Mesodermal cell (in vitro differentiated cells): ENCODE results near the gene HECW1.

Experiments
- H3K27ac ChIP-seq: 2 replicates; pipeline ENCODE4 v1.7.0; 2013; ENCODE audit warnings: mild to moderate bottlenecking, low read depth, low read length, moderate library complexity; ENCODE audit not compliant: severe bottlenecking
- H3K36me3 ChIP-seq: 2 replicates; pipeline ENCODE4 v1.7.1; 2013; ENCODE audit warnings: mild to moderate bottlenecking, low read length, moderate library complexity; ENCODE audit not compliant: control insufficient read depth, insufficient read depth
- H3K4me1 ChIP-seq: one replicate; pipeline ENCODE4 v1.7.1; 2013; ENCODE audit warnings: mild to moderate bottlenecking, low read length; ENCODE audit not compliant: insufficient read depth, control insufficient read depth, poor library complexity, severe bottlenecking
- H3K4me3 ChIP-seq: 2 replicates; pipeline ENCODE4 v1.7.0; 2013; ENCODE audit warnings: low read length, control low read depth, mild to moderate bottlenecking; ENCODE audit not compliant: insufficient read depth, poor library complexity, severe bottlenecking; ENCODE audit errors: extremely low read depth
- H3K9me3 ChIP-seq: 2 replicates; pipeline ENCODE4 v1.7.1; 2013; ENCODE audit warnings: mild to moderate bottlenecking, low read length, moderate library complexity; ENCODE audit not compliant: control insufficient read depth
- WGBS, 2 experiments: methylation state at CpG; one replicate each; pipeline ENCODE4 v1.1.5; 2013; ENCODE audit warnings: missing lambda C conversion rate in 2 of 2; ENCODE audit not compliant: insufficient coverage in 2 of 2; 5-methylcytosine and 5-hydroxymethylcytosine counted together

The HECW1 gene

DNA sequence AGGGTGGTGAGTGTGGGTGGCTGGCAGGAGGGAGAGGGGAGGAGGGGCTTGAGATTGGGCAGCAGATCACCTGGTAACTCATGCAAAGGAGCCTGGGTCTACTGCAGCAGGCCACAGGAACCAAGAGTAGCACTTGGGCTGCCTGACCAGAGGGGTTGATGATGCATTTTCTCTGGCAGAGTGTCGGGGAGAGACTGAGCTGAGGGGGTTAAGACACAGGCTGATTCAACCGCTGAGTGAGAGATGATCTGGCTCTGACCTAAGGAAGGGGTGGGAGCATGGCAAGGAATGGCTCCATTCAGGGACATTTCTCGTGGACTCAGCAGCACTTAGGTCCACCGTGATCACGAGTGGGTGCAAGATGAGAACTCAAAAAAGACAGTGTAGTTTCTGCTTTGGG is 355.0 kb downstream of the HECW1 start:
- H3K4me3 ChIP-seq, result no peak overlapping the region
- WGBS, 2 experiments, result 92 to 94% methylated on average over 5 of the region's 5 CpGs
- peaks cover 11% of the 10 kb centered on the region for H3K4me1 ChIP-seq
- H3K9me3 ChIP-seq, result no peaks in the 10 kb centered on the region
- no peak overlapping the region for H3K27ac ChIP-seq
- H3K36me3 ChIP-seq, result no peaks in the 10 kb centered on the region

DNA sequence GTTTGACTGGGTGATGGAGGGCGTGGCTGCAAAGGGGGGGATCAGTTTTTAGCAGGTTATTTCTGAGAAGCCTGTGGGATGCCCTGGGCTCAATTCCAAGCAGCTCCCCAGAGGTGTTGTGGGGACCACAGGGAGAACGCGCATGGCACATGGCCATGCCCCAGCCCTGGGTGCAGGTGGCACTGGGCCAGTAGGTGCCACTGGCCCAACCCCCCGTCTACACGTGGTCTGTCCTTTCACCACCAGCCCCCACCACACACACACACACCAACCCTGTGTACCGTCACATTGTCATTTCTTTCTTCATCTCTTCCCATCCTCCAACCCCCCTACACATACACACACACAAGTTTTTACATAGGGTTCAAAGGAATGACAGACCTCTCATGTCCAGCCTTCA is 355.4 kb downstream of the HECW1 start:
- H3K36me3 ChIP-seq, result no peaks in the 10 kb centered on the region
- no peak overlapping the region for H3K4me3 ChIP-seq
- WGBS, 2 experiments, result 80 to 89% methylated on average over 5 to 6 of the region's 6 CpGs
- no peak overlapping the region for H3K27ac ChIP-seq
- H3K9me3 ChIP-seq, result no peaks in the 10 kb centered on the region
- peaks cover 11% of the 10 kb centered on the region for H3K4me1 ChIP-seq

DNA sequence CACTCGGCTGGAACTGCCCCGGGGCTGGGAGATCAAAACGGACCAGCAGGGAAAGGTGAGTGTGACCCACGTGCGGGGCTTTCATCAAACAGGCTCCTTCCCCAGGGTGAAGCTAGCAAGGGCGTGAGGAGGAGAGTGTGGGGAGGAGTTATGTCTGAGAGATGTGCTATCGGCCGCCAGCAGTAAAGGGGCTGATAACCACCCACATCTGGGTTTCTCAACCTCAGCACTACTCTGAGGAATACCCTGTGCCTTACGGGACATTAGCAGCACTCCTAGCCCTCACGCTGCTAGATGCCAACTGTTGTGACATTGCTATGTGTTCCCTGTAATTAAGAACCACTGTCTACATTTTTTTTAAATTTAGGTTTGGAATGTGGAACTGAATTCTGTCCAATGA is 356.6 kb downstream of the HECW1 start:
- no peak overlapping the region for H3K4me3 ChIP-seq
- H3K36me3 ChIP-seq, result no peaks in the 10 kb centered on the region
- no peak overlapping the region for H3K27ac ChIP-seq
- WGBS, 2 experiments, result 80 to 94% methylated on average over 9 of the region's 10 CpGs
- peaks cover under 1% of the 10 kb centered on the region for H3K4me1 ChIP-seq
- no peaks in the 10 kb centered on the region for H3K9me3 ChIP-seq

DNA sequence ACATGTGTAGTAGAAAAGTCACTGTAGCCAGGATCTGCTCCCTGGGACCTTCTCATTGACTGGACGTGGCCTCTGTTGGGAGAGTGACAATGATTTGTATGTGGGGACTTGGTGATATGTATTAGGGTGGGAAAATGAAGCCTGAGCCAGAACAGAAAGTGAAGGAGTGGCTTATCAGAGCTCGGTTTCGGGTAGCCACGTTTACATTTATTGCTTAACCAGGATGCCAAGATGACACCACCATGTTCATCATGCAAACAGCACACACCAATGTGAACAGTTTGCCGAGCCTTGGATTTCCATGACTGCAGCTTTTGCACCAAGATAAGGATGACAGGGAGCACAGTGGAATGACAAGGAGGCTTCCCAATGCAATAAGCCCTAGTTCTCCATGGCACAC is 357.7 kb downstream of the HECW1 start:
- Histone ChIP-seq H3K27ac (no peak overlapping the region), H3K4me1 (no peaks in the 10 kb centered on the region), H3K4me3 (no peak overlapping the region), H3K36me3 (no peaks in the 10 kb centered on the region), H3K9me3 (no peaks in the 10 kb centered on the region)
- WGBS, 2 experiments, result 81 to 86% methylated on average over 3 to 5 of the region's 5 CpGs

DNA sequence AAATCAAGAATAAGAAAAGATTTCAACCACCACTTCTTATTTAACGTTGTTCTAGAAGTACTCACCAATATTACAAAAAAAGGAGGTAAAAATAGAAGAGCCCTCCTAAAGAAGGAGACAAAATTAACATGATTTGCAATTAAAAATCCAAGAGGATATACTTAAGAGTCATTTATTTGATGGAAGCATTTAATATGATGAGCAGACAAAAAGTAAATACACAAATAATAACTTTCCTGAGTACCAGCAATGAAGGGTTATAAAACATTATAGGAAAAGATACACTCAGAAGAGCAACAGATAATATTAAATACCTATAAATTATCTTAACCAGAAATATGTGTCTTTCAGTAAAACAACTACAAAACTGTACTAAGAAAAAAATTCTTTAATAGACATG is 363.5 kb downstream of the HECW1 start:
- no CpG with 5 or more reads among the region's 1 CpG for WGBS, 2 experiments
- Histone ChIP-seq H3K4me1 (no peaks in the 10 kb centered on the region), H3K9me3 (no peaks in the 10 kb centered on the region), H3K4me3 (no peak overlapping the region), H3K36me3 (no peaks in the 10 kb centered on the region), H3K27ac (no peak overlapping the region)

DNA sequence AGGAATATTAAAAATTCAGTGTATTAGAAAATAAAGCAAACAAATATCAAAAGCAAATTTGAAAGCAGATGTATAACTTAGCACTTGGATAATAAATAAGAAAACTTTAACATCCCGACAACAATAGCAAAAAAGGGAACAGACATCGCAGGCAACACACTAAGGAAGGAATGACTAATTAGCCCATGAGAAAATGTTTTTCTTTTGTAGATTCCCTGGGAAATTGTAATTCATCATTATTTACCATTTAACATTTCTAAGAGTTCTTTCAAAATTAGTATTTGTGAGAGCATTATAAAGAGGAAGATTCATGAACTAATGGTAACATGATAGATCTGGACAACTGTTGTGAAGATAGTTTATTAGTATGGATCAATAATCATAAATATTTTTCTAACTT is 364.4 kb downstream of the HECW1 start:
- Histone ChIP-seq H3K9me3 (no peaks in the 10 kb centered on the region), H3K4me3 (no peak overlapping the region), H3K27ac (no peak overlapping the region), H3K36me3 (no peaks in the 10 kb centered on the region), H3K4me1 (no peaks in the 10 kb centered on the region)
- WGBS, 2 experiments, result no CpG with 5 or more reads among the region's 2 CpGs

DNA sequence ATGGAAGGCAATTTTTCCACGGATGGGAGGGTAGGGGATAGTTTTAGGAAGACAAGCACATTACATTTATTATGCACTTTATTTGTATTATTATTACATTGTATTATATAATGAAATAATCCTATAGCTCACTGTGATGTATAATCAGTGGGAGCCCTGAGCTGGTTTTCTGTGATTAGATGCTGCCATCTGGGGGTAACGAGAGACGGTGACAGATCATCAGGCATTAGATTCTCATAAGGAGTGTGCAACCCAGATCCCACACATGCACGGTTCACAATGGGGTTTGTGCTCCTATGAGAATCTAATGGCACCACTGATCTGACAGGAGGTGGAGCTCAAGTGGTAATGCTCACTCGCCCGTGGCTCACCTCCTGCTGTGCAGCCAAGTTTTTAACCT is 366.6 kb downstream of the HECW1 start:
- Histone ChIP-seq H3K9me3 (no peaks in the 10 kb centered on the region), H3K27ac (no peak overlapping the region), H3K4me1 (no peaks in the 10 kb centered on the region), H3K36me3 (no peaks in the 10 kb centered on the region), H3K4me3 (no peak overlapping the region)
- WGBS, 2 experiments, result 80 to 83% methylated on average over 3 to 5 of the region's 6 CpGs

DNA sequence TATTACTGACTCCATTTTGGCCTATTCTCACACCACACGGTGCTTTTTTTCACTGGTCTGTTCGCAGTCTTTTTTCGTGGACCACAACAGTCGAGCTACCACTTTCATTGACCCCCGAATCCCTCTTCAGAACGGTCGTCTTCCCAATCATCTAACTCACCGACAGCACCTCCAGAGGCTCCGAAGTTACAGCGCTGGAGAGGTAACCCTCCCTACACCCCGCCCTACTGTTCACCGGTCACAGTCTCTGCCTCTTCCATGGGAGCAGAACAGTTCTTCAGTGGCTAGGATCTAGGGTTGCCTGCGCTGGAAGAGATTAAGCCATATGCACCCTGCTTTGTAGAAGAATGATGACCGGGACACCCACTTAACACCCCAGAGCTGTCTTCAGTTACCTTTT is 367.1 kb downstream of the HECW1 start:
- H3K27ac ChIP-seq, result no peak overlapping the region
- WGBS, 2 experiments, result 93 to 94% methylated on average over 12 to 14 of the region's 14 CpGs
- H3K4me3 ChIP-seq, result no peak overlapping the region
- no peaks in the 10 kb centered on the region for H3K4me1 ChIP-seq
- H3K9me3 ChIP-seq, result no peaks in the 10 kb centered on the region
- H3K36me3 ChIP-seq, result no peaks in the 10 kb centered on the region

DNA sequence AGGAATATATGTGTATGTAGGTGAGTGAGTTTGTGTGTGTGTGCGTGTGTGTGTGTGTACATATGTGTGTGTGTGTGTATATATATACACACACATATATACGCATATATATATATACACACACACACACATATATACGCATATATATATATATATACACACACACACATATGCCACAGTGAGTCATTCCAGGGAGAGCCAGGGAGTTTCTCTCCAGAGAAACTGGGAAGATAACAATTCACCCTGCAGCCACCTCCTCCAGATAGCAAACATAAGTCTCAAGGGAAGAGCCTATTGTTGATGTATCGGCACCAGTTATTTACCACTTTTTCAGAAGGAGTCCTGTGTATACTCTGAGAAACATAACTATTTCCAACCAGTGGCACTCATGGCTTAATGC is 368.1 kb downstream of the HECW1 start:
- H3K9me3 ChIP-seq, result no peaks in the 10 kb centered on the region
- no peaks in the 10 kb centered on the region for H3K4me1 ChIP-seq
- no peak overlapping the region for H3K4me3 ChIP-seq
- no peaks in the 10 kb centered on the region for H3K36me3 ChIP-seq
- no peak overlapping the region for H3K27ac ChIP-seq
- no CpG with 5 or more reads among the region's 4 CpGs for WGBS, 2 experiments

DNA sequence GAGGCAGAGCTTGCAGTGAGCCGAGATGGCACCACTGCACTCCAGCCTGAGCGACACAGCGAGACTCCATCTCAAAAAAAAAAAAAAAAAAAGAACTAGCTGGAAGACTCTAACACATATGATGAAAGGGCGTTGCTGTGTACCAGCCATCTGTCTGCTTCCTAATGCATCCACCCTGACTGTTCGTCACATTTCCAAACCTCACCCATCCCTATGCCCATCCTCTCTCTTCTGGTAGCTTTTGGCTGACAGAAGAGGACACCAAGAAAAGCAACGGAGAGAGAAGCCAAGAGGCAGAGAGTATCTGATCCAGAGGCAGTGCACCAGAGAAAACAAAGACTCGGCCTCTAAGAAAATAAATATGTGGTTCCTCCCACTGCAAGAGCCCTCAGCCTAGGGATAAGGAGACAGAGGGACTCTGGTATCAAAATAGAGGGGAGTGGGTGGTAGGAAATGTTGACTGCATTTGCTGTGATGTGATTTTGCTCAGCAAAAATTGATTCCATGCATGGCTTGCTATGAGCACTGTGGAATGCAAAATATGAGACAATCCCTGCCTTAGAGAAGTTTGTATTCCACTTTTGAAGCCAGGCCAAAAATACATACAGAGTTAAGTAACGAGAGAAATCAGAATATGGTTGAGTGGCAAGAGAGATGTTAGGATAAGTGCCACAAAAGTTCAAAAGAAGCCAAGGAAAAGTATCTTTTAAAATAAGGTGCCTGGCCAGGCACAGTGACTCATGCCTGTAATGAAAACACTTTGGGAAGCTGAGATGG is 369.6 kb downstream of the HECW1 start:
- Histone ChIP-seq H3K36me3 (no peaks in the 10 kb centered on the region), H3K9me3 (no peaks in the 10 kb centered on the region), H3K27ac (no peak overlapping the region), H3K4me3 (no peak overlapping the region), H3K4me1 (no peaks in the 10 kb centered on the region)
- 93 to 95% methylated on average over 3 to 4 of the region's 8 CpGs for WGBS, 2 experiments

DNA sequence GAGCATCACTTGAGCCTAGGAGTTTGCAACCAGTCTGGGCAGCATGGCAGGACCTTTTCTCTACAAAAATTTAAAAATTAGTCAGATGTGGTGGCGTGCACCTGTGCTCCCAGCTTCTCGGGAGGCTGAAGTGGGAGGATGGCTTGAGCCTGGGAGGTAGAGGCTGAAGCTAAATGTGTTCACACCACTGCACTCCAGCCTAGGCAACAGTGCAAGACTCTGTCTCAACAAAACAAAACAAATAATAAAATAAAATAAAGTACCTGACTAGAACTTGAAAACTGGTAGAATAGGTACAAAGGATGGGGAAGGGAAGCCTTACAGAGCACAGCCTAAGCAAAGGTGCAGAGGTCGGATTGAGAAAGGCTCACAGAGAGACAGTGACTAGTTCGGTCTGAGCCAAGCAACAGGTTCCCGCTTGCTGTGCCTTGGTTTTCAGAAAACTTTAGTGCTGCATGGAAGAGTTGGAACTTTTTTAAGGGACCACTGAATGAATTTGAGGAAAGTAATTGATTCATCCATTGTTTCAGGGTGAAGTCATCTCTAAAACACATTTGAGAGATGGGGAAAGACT is 370.3 kb downstream of the HECW1 start:
- 89 to 95% methylated on average over 3 of the region's 5 CpGs for WGBS, 2 experiments
- no peaks in the 10 kb centered on the region for H3K4me1 ChIP-seq
- H3K4me3 ChIP-seq, result no peak overlapping the region
- no peaks in the 10 kb centered on the region for H3K9me3 ChIP-seq
- no peak overlapping the region for H3K27ac ChIP-seq
- no peaks in the 10 kb centered on the region for H3K36me3 ChIP-seq
